GM23338 (cell line): ENCODE results near the gene RXRA. TPM values are rescaled to one million over a fixed set of nuclear protein-coding genes. Genes with fewer than 3 reads are reported as not detected.

Source experiments
- ATAC-seq: fragments of 200-7000 bp; cut with Tn5 transposase; 3 replicates; pipeline ENCODE4 v1.9.1; 2020
- DNase-seq: peaks from one replicate; pipeline ENCODE4 v3.0.0-alpha.2; 2015; ENCODE audit warnings: low spot score
- H2AFZ ChIP-seq: fragments of 200-600 bp; sonication (generic); 2 replicates; pipeline ENCODE4 v1.8.0; 2016; ENCODE audit warnings: antibody characterized with exemption, mild to moderate bottlenecking, moderate library complexity
- H3F3A ChIP-seq: fragments of 200-600 bp; sonication (generic); replicated peaks from 2 replicates; pipeline ENCODE4 v1.8.0; 2017; ENCODE audit warnings: antibody characterized with exemption, mixed run types, low read depth
- H3K27ac ChIP-seq: fragments of 200-600 bp; sonication (generic); 2 replicates; pipeline ENCODE4 v1.6.1; 2016; ENCODE audit warnings: low read depth
- H3K27me3 ChIP-seq: fragments of 200-600 bp; sonication (generic); 2 replicates; pipeline ENCODE4 v1.8.0; 2016; ENCODE audit warnings: mild to moderate bottlenecking, mixed run types, moderate library complexity; ENCODE audit not compliant: insufficient read depth
- H3K36me3 ChIP-seq: fragments of 200-600 bp; sonication (generic); 2 replicates; pipeline ENCODE4 v1.8.0; 2016; ENCODE audit warnings: mild to moderate bottlenecking; ENCODE audit not compliant: insufficient read depth
- H3K4me1 ChIP-seq: fragments of 200-600 bp; sonication (generic); 2 replicates; pipeline ENCODE4 v1.8.0; 2016; ENCODE audit warnings: mild to moderate bottlenecking, moderate library complexity; ENCODE audit not compliant: insufficient read depth
- H3K4me2 ChIP-seq: fragments of 200-600 bp; sonication (generic); 2 replicates; pipeline ENCODE4 v1.7.1; 2017; ENCODE audit warnings: mixed run types
- H3K4me3 ChIP-seq: fragments of 200-600 bp; sonication (generic); 2 replicates; pipeline ENCODE4 v1.6.1; 2016; ENCODE audit warnings: mixed run types
- H3K79me2 ChIP-seq: fragments of 200-600 bp; sonication (generic); replicated peaks from 2 replicates; pipeline ENCODE4 v1.8.0; 2017; ENCODE audit warnings: mild to moderate bottlenecking; ENCODE audit not compliant: insufficient read depth
- H3K9me2 ChIP-seq: fragments of 200-600 bp; sonication (generic); 2 replicates; pipeline ENCODE4 v1.8.0; 2017; ENCODE audit not compliant: insufficient read depth
- H4K20me1 ChIP-seq: fragments of 200-600 bp; sonication (generic); replicated peaks from 2 replicates; pipeline ENCODE4 v1.8.0; 2017; ENCODE audit warnings: mild to moderate bottlenecking; ENCODE audit not compliant: insufficient read depth
- H3K27ac Mint-ChIP-seq: 2 replicates; pipeline ENCODE4 v1.8.0; 2020; ENCODE audit warnings: inconsistent platforms, mild to moderate bottlenecking, moderate library complexity, mixed read lengths
- H3K27me3 Mint-ChIP-seq: 3 replicates; pipeline ENCODE4 v1.8.0; 2022; ENCODE audit warnings: low read depth, mild to moderate bottlenecking, moderate library complexity, mixed read lengths, inconsistent platforms; ENCODE audit not compliant: insufficient read depth, poor library complexity
- H3K36me3 Mint-ChIP-seq: 3 replicates; pipeline ENCODE4 v1.8.0; 2021; ENCODE audit warnings: low read depth, mild to moderate bottlenecking, inconsistent platforms, moderate library complexity, mixed read lengths
- H3K4me1 Mint-ChIP-seq: 3 replicates; pipeline ENCODE4 v1.8.0; 2020; ENCODE audit warnings: mild to moderate bottlenecking, inconsistent platforms, mixed read lengths
- H3K4me3 Mint-ChIP-seq: 3 replicates; pipeline ENCODE4 v1.8.0; 2021; ENCODE audit warnings: moderate library complexity, mild to moderate bottlenecking, inconsistent platforms, mixed read lengths
- H3K9me3 Mint-ChIP-seq: 3 replicates; pipeline ENCODE4 v1.8.0; 2020; ENCODE audit warnings: moderate library complexity, mild to moderate bottlenecking, inconsistent platforms, mixed read lengths
- CREB1 ChIP-seq: fragments of 250-450 bp; sonication (Bioruptor Pico); IDR thresholded peaks from 2 replicates; pipeline ENCODE4 v1.5.0; 2020; ENCODE audit warnings: low read depth, mild to moderate bottlenecking, moderate library complexity
- EZH2 ChIP-seq: fragments of 200-600 bp; sonication (generic); IDR thresholded peaks from one replicate; pipeline ENCODE4 v1.8.0; 2017; ENCODE audit warnings: antibody characterized with exemption, mild to moderate bottlenecking, low read depth; ENCODE audit not compliant: unreplicated experiment
- EZH2phosphoT487 ChIP-seq: fragments of 200-600 bp; sonication (generic); IDR thresholded peaks from one replicate; pipeline ENCODE4 v1.8.1; 2018; ENCODE audit warnings: antibody characterized with exemption; ENCODE audit not compliant: unreplicated experiment
- NANOG ChIP-seq: IDR thresholded peaks from 2 replicates; pipeline ENCODE4 v1.6.1; 2016; ENCODE audit warnings: antibody characterized with exemption, borderline replicate concordance
- POLR2AphosphoS5 ChIP-seq: IDR thresholded peaks from 2 replicates; pipeline ENCODE4 v1.6.1; 2016; ENCODE audit warnings: antibody characterized with exemption, low read depth
- STAT1 ChIP-seq: IDR thresholded peaks from one replicate; pipeline ENCODE4 v1.6.1; 2016; ENCODE audit warnings: antibody characterized with exemption; ENCODE audit not compliant: unreplicated experiment
- ZNF114 ChIP-seq: fragments of 250-450 bp; sonication (Bioruptor Pico); IDR thresholded peaks from 2 replicates; pipeline ENCODE4 v1.5.0; 2020; ENCODE audit warnings: mild to moderate bottlenecking, moderate library complexity
- ZNF331 ChIP-seq: fragments of 250-450 bp; sonication (Bioruptor Pico); IDR thresholded peaks from 2 replicates; pipeline ENCODE4 v1.5.0; 2020; ENCODE audit warnings: low read depth, mild to moderate bottlenecking, moderate library complexity
- polyA plus RNA-seq: library from polyadenylated mRNA; unstranded; fragments of >200 nt; fragmentation: Nextera tagmentation; extraction: Ambion mirVana; gene quantifications from 2 replicates; pipeline ENCODE4 v1.2.1, GENCODE V29; 2016
- total RNA-seq: library from RNA; depleted of rRNA; stranded (reverse); fragments of >200 nt; shearing (Covaris generic); gene quantifications from 2 replicates; pipeline ENCODE4 v1.2.3, GENCODE V29; 2014
- TF ChIP-seq, protein P1 (sequence below): IDR thresholded peaks from one replicate; pipeline ENCODE4 v1.6.1; 2018; ENCODE audit warnings: antibody characterized with exemption; ENCODE audit not compliant: unreplicated experiment
- TF ChIP-seq, protein P2 (sequence below): IDR thresholded peaks from 2 replicates; pipeline ENCODE4 v1.6.1; 2016; ENCODE audit warnings: antibody characterized with exemption
- TF ChIP-seq, protein P3 (sequence below): fragments of 250-450 bp; sonication (Bioruptor Pico); IDR thresholded peaks from 2 replicates; pipeline ENCODE4 v1.5.0; 2020; ENCODE audit warnings: mild to moderate bottlenecking, moderate library complexity

Gene RXRA
- total and polyA plus RNA-seq, 2 experiments from 2014 or later, result 4.9 to 17.9 TPM

DNA sequence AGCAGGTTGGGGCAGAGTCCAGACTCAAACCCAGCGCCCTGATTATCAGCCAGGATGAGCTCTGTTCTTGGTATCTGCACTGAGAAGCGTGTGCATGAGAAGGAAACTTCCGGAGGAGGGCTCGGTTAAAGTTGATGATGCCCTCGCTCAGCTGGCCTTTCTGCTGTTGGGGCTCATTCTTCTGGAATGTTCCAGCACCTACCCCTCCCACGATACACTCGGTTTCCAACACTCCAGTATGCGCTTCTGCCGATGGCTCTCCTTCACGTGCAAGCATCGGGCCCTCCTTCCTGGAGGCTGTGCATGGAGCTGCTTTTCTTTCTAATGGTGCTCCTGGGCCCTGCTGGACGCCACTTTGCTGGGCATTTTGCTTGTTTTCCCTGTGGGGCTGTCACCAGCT is 134.0 kb downstream of the RXRA start (continued):
- TF ChIP-seq, protein P1, sequence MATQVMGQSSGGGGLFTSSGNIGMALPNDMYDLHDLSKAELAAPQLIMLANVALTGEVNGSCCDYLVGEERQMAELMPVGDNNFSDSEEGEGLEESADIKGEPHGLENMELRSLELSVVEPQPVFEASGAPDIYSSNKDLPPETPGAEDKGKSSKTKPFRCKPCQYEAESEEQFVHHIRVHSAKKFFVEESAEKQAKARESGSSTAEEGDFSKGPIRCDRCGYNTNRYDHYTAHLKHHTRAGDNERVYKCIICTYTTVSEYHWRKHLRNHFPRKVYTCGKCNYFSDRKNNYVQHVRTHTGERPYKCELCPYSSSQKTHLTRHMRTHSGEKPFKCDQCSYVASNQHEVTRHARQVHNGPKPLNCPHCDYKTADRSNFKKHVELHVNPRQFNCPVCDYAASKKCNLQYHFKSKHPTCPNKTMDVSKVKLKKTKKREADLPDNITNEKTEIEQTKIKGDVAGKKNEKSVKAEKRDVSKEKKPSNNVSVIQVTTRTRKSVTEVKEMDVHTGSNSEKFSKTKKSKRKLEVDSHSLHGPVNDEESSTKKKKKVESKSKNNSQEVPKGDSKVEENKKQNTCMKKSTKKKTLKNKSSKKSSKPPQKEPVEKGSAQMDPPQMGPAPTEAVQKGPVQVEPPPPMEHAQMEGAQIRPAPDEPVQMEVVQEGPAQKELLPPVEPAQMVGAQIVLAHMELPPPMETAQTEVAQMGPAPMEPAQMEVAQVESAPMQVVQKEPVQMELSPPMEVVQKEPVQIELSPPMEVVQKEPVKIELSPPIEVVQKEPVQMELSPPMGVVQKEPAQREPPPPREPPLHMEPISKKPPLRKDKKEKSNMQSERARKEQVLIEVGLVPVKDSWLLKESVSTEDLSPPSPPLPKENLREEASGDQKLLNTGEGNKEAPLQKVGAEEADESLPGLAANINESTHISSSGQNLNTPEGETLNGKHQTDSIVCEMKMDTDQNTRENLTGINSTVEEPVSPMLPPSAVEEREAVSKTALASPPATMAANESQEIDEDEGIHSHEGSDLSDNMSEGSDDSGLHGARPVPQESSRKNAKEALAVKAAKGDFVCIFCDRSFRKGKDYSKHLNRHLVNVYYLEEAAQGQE, result no peak
- no peak for TF ChIP-seq EZH2phosphoT487
- TF ChIP-seq CREB1 (CRISPR knock-in tag), result no peak
- no peak for TF ChIP-seq POLR2AphosphoS5
- no peak for TF ChIP-seq NANOG
- no peak for TF ChIP-seq STAT1

DNA sequence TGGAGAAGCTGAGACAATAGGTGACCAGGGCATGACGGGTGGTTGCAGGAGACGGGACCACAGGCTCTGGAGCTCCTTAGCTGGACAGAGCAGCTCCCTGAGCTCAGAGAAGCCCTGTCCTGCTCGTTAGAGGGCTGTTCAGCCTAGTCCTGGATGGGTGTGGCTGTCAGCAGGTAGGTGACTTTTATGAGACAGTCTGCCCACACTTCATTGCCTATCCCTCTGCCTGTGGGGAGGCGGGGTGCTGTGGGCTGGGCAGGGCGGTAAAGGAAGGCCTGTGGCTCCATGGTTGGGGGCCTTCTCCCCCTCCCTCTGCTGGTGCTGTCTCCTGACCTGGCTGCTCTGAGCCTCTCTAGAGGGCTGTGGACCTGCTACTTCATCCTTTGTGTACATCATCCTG is 134.6 kb downstream of the RXRA start:
- no peaks in the 10 kb centered on the region for H4K20me1 ChIP-seq
- ATAC-seq (no peak), DNase-seq (no peak)
- H3K9me2 ChIP-seq, result no peaks in the 10 kb centered on the region
- no peak overlapping the region for H3K4me3 Mint-ChIP-seq
- H3K27ac Mint-ChIP-seq, result no peak overlapping the region
- H3K9me3 Mint-ChIP-seq, result no peaks in the 10 kb centered on the region
- H2AFZ ChIP-seq, result no peak overlapping the region
- H3K36me3 Mint-ChIP-seq, result no peaks in the 10 kb centered on the region
- H3K36me3 ChIP-seq, result no peaks in the 10 kb centered on the region
- no peaks in the 10 kb centered on the region for H3F3A ChIP-seq
- H3K79me2 ChIP-seq, result no peaks in the 10 kb centered on the region
- no peaks in the 10 kb centered on the region for H3K4me1 Mint-ChIP-seq
- no peaks in the 10 kb centered on the region for H3K4me1 ChIP-seq
- H3K27ac ChIP-seq, result no peak overlapping the region
- no peak overlapping the region for H3K4me3 ChIP-seq
- H3K27me3 Mint-ChIP-seq, result peaks cover 9% of the 10 kb centered on the region
- no peaks in the 10 kb centered on the region for H3K27me3 ChIP-seq
- H3K4me2 ChIP-seq, result no peak overlapping the region
- TF ChIP-seq, protein P1, result no peak
- TF ChIP-seq ZNF331 (CRISPR knock-in tag) (no peak), CREB1 (CRISPR knock-in tag) (no peak), STAT1 (no peak), NANOG (no peak), ZNF114 (CRISPR knock-in tag) (no peak), POLR2AphosphoS5 (no peak), EZH2 (no peak)
- TF ChIP-seq, protein P2, sequence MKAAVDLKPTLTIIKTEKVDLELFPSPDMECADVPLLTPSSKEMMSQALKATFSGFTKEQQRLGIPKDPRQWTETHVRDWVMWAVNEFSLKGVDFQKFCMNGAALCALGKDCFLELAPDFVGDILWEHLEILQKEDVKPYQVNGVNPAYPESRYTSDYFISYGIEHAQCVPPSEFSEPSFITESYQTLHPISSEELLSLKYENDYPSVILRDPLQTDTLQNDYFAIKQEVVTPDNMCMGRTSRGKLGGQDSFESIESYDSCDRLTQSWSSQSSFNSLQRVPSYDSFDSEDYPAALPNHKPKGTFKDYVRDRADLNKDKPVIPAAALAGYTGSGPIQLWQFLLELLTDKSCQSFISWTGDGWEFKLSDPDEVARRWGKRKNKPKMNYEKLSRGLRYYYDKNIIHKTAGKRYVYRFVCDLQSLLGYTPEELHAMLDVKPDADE, result no peak
- TF ChIP-seq, protein P3, sequence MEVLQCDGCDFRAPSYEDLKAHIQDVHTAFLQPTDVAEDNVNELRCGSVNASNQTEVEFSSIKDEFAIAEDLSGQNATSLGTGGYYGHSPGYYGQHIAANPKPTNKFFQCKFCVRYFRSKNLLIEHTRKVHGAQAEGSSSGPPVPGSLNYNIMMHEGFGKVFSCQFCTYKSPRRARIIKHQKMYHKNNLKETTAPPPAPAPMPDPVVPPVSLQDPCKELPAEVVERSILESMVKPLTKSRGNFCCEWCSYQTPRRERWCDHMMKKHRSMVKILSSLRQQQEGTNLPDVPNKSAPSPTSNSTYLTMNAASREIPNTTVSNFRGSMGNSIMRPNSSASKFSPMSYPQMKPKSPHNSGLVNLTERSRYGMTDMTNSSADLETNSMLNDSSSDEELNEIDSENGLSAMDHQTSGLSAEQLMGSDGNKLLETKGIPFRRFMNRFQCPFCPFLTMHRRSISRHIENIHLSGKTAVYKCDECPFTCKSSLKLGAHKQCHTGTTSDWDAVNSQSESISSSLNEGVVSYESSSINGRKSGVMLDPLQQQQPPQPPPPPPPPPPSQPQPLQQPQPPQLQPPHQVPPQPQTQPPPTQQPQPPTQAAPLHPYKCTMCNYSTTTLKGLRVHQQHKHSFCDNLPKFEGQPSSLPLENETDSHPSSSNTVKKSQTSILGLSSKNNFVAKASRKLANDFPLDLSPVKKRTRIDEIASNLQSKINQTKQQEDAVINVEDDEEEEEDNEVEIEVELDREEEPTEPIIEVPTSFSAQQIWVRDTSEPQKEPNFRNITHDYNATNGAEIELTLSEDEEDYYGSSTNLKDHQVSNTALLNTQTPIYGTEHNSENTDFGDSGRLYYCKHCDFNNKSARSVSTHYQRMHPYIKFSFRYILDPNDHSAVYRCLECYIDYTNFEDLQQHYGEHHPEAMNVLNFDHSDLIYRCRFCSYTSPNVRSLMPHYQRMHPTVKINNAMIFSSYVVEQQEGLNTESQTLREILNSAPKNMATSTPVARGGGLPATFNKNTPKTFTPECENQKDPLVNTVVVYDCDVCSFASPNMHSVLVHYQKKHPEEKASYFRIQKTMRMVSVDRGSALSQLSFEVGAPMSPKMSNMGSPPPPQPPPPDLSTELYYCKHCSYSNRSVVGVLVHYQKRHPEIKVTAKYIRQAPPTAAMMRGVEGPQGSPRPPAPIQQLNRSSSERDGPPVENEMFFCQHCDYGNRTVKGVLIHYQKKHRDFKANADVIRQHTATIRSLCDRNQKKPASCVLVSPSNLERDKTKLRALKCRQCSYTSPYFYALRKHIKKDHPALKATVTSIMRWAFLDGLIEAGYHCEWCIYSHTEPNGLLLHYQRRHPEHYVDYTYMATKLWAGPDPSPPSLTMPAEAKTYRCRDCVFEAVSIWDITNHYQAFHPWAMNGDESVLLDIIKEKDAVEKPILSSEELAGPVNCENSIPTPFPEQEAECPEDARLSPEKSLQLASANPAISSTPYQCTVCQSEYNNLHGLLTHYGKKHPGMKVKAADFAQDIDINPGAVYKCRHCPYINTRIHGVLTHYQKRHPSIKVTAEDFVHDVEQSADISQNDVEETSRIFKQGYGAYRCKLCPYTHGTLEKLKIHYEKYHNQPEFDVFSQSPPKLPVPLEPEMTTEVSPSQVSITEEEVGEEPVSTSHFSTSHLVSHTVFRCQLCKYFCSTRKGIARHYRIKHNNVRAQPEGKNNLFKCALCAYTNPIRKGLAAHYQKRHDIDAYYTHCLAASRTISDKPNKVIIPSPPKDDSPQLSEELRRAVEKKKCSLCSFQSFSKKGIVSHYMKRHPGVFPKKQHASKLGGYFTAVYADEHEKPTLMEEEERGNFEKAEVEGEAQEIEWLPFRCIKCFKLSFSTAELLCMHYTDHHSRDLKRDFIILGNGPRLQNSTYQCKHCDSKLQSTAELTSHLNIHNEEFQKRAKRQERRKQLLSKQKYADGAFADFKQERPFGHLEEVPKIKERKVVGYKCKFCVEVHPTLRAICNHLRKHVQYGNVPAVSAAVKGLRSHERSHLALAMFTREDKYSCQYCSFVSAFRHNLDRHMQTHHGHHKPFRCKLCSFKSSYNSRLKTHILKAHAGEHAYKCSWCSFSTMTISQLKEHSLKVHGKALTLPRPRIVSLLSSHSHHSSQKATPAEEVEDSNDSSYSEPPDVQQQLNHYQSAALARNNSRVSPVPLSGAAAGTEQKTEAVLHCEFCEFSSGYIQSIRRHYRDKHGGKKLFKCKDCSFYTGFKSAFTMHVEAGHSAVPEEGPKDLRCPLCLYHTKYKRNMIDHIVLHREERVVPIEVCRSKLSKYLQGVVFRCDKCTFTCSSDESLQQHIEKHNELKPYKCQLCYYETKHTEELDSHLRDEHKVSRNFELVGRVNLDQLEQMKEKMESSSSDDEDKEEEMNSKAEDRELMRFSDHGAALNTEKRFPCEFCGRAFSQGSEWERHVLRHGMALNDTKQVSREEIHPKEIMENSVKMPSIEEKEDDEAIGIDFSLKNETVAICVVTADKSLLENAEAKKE (CRISPR knock-in tag), result no peak
